ENCODE results near the gene HPCAL1. TPM values are rescaled to one million over a fixed set of nuclear protein-coding genes. Genes with fewer than 3 reads are reported as not detected.
A peak's percentile ranks its signal among the peaks of the same experiment; 100 is the strongest.
"Not testable (repeated sequence)": the region's sequence is repeated elsewhere in the genome, so short reads cannot be mapped to it uniquely, and the experiment has no call there.

Gene HPCAL1
- total RNA-seq, 3 donors from 2014 or later, result 42.0 to 98.1 (median 47.7) TPM

GRCh38 chr2:10453905-10454298 is 151.2 kb downstream of the HPCAL1 start:
- H3K4me3 ChIP-seq, result no peak overlapping the region
- no peak for ATAC-seq
- no peaks in the 10 kb centered on the region for H3K9me3 ChIP-seq
- no peaks in the 10 kb centered on the region for H3K36me3 ChIP-seq (ENCODE audit: low read depth)
- intact Hi-C loops (cut with DNase I, micrococcal nuclease), result no loop called here
- peak in 1 of 3 donors; percentile 41 for DNase-seq
- H3K4me1 ChIP-seq (ENCODE audit: low read depth), result peaks cover 9% of the 10 kb centered on the region
- no peak for TF ChIP-seq CTCF (IDR thresholded peaks at IDR 0.05)

GRCh38 chr2:10454505-10454904 is 151.8 kb downstream of the HPCAL1 start:
- no peak for ATAC-seq
- DNase-seq, result peak in 1 of 3 donors; percentile 41

GRCh38 chr2:10457195-10457594 is 154.5 kb downstream of the HPCAL1 start:
- intact Hi-C loops (cut with DNase I, micrococcal nuclease); DNase-seq; ATAC-seq: not testable (repeated sequence)

More at GRCh38 chr2:10454505-10454904, 151.8 kb downstream of the HPCAL1 start:
- no peaks in the 10 kb centered on the region for H3K9me3 ChIP-seq
- H3K4me1 ChIP-seq (ENCODE audit: low read depth), result peaks cover 9% of the 10 kb centered on the region
- no peak overlapping the region for H3K4me3 ChIP-seq
- intact Hi-C loops (cut with DNase I, micrococcal nuclease), result no loop called here
- no peak for TF ChIP-seq CTCF (IDR thresholded peaks at IDR 0.05)
- H3K36me3 ChIP-seq (ENCODE audit: low read depth), result no peaks in the 10 kb centered on the region

GRCh38 chr2:10457846-10458598 is 155.3 kb downstream of the HPCAL1 start:
- intact Hi-C loops (cut with DNase I, micrococcal nuclease), result no loop called here
- no peak overlapping the region for H3K4me3 ChIP-seq
- ATAC-seq (peak; percentile 74), DNase-seq (no peak)
- no peaks in the 10 kb centered on the region for H3K4me1 ChIP-seq (ENCODE audit: low read depth)
- no peaks in the 10 kb centered on the region for H3K36me3 ChIP-seq (ENCODE audit: low read depth)
- no peaks in the 10 kb centered on the region for H3K9me3 ChIP-seq
- no peak for TF ChIP-seq CTCF (IDR thresholded peaks at IDR 0.05)

More at GRCh38 chr2:10457195-10457594, 154.5 kb downstream of the HPCAL1 start:
- not testable (repeated sequence) for H3K4me1 ChIP-seq (ENCODE audit: low read depth); H3K4me3 ChIP-seq; H3K9me3 ChIP-seq; H3K36me3 ChIP-seq (ENCODE audit: low read depth)

GRCh38 chr2:10460366-10460796 is 157.7 kb downstream of the HPCAL1 start:
- intact Hi-C loops (cut with DNase I, micrococcal nuclease), result no loop called here
- no peak for TF ChIP-seq CTCF (IDR thresholded peaks at IDR 0.05)
- H3K36me3 ChIP-seq (ENCODE audit: low read depth), result no peaks in the 10 kb centered on the region
- no peaks in the 10 kb centered on the region for H3K9me3 ChIP-seq
- DNase-seq (peak in 1 of 3 donors; percentile 14), ATAC-seq (no peak)
- no peaks in the 10 kb centered on the region for H3K4me1 ChIP-seq (ENCODE audit: low read depth)
- no peak overlapping the region for H3K4me3 ChIP-seq

- DNase-seq, result peak in 1 of 3 donors; percentile 42
Observed at GRCh38 chr2:10462178-10463083, 159.7 kb downstream of the HPCAL1 start.

More at GRCh38 chr2:10462178-10463083, 159.7 kb downstream of the HPCAL1 start:
- Histone ChIP-seq H3K4me1 (ENCODE audit: low read depth) (no peaks in the 10 kb centered on the region), H3K4me3 (no peak overlapping the region), H3K9me3 (no peaks in the 10 kb centered on the region), H3K36me3 (ENCODE audit: low read depth) (no peaks in the 10 kb centered on the region)
- TF ChIP-seq CTCF (IDR thresholded peaks at IDR 0.05), result no peak
- intact Hi-C loops (cut with DNase I, micrococcal nuclease), result no loop called here
- ATAC-seq, result peak; percentile 48
